Suppressor macrophage (primary cell): ENCODE measurements around the gene PCSK4.
A peak's percentile ranks its signal among the peaks of the same experiment; 100 is the strongest.

ENCODE experiments used
- DNase-seq, 4 experiments: peaks; one replicate each; pipeline ENCODE4 v3.0.0-alpha.2; 2020 to 2022

Gene PCSK4

GRCh38 chr19:1452802-1453524 lies 37.2 kb downstream of the PCSK4 start:
- DNase-seq, result no peak

GRCh38 chr19:1451916-1452801 lies 38.0 kb downstream of the PCSK4 start:
- no peak for DNase-seq

GRCh38 chr19:1450735-1451731 lies 39.1 kb downstream of the PCSK4 start:
- DNase-seq, result no peak

DNA sequence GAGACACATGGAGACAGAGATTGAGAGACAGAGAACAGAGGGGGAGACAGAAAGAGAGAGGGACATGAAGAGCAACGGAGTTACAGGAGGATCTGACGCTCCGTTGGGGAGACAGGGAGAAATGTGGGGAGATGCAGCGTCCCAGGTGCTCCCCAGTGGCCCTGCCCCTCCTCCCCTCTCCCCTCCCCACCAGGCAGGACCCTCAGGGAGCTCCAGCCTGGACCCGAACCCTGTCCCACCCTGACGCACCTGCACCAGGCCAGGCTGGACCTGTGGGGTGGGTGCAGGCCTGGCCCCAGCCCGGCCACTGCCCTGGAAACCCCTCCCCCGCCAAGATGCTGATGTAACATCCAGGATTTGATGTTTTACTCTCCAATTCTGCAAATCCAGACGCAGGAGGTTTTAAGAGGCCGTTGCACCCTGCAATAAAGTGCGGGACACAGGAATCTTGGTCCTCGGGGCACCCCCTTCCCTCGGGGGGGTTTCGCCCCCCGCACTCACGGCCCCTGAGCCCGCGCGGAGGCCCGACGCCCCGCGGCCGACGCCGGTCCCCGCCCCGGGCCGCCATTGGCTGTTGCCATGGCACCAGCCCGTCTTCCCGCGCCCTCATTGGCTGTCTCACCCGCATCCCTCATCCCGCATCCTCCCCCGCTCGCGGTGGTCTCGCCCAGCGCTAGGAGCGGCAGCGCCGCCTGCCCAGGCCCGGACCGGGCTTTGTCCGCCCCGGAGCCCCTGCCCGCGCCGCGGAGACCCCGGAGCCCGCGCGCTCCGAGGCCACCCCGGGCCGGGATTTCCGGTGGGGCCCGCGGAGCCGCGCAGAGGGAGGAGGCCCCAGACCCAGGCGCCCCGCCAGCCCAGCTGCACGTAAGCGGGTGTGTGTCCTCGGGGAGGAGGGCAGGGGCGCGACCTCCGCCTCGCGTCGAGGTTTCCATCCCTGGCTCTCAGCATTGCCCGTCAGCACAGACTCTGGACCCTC lies 40.4 kb downstream of the PCSK4 start, which contains the start of gene APC2:
Gene APC2, plus strand, starts transcription at position 655 of the 976 bp plus-strand sequence. CDS start 2,881 bp downstream, outside the sequence.
- DNase-seq, result peak in 1 of 4 experiments; percentile 46

- no peak for DNase-seq
These were observed 42.2 kb downstream of the PCSK4 start for GRCh38 chr19:1447944-1448343.

DNA sequence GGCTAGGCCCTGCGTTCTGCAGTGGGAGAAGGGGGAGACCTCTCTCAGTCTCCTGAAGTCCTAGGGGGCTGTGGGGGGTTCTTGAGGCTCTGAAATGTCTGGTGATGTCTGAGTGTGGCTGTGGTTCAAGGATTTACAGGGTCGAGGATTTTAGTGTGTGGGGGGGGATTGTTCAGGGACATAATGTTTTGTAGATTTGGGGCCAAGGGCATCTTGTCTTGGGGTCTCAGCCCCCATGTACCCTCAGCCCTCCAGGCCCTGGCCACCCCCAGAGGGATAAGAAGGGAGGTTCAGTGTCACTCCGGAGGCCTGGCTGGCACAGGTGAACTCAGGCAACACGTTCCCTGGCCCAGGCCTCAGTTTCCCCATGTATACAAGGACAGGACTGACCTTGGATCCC lies 42.6 kb downstream of the PCSK4 start:
- no peak for DNase-seq

DNA sequence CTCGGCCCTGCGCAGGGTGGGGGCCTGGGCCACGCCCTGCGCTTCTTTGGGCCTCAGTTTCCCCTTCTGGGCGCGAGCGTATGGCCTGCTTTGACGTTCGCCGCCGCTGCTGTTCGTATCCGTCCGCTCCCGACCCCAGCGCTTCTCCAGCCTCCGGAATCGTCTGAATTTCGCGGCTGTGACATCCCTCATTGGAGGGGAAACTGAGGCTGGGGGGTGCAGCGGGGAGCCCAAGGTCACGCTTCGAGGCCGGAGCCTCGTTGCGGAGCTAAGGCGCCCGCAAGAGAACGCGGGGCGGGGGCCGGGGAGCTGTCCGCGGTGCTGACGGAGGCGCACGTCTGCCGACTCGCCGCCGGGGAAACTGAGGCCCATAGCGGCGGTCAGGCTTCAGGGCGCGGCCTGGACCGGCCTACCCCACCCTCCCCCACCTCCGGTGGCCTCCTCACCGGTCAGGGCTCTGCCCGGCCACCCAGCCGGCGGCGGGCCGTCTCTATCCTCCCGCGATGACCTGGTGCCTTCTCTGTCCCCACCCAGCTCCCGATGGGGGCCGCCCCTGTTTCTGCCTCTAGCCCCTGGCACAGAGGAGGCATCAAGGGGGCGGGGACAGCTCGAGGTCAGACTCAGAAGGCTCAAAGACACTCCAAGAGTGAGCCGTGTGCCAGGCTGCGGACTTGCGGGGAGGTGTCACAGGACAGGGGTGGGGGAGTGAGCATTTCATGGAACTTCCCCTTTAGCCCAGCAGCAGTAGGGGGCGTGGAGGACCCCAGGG lies 43.3 kb downstream of the PCSK4 start:
- peak in 3 of 4 experiments; percentile 22 to 48 (median 34) for DNase-seq

DNA sequence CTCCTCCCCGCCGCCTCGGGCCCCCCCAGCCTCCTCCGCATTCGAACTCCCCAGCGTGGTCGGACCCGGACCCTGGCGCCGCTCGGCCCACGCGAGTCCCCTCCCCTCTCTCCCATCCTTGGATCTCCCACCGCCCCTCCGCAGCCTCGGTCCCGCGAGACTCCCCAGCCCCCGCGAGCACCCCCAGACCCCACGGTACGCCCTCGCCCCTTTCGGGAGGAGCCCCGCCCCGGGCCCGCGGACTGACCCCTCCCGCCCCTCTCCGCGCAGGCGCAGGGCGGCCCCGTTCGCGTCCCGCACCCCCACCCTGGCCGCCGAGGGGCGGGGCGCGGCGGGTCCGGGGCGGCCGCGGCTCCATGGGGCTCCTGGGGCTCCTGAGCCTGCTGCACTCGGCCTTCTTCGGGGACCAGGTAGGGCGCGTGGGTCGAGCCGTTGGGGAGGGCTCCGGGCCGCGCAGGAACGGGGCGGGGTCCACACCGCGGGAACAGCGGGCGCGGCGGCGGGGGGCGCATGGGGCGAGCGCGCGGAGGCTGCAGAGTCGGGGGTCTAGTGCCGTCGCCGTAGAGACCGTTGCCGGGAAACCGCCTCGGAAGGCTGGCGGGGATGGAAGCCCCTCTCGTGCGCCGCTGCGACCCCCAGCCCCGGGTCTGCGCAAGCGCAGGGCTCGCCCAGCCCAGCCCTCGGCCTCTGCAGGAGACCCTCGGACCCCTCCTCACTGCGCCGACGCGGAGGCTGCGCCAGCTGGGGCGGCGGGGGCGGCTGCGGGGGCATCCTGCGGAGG lies 44.0 kb downstream of the PCSK4 start:
- DNase-seq, result peak in 1 of 4 experiments; percentile 24

GRCh38 chr19:1445185-1445931 lies 44.8 kb downstream of the PCSK4 start:
- DNase-seq, result peak; percentile 71 to 90 (median 88)

DNA sequence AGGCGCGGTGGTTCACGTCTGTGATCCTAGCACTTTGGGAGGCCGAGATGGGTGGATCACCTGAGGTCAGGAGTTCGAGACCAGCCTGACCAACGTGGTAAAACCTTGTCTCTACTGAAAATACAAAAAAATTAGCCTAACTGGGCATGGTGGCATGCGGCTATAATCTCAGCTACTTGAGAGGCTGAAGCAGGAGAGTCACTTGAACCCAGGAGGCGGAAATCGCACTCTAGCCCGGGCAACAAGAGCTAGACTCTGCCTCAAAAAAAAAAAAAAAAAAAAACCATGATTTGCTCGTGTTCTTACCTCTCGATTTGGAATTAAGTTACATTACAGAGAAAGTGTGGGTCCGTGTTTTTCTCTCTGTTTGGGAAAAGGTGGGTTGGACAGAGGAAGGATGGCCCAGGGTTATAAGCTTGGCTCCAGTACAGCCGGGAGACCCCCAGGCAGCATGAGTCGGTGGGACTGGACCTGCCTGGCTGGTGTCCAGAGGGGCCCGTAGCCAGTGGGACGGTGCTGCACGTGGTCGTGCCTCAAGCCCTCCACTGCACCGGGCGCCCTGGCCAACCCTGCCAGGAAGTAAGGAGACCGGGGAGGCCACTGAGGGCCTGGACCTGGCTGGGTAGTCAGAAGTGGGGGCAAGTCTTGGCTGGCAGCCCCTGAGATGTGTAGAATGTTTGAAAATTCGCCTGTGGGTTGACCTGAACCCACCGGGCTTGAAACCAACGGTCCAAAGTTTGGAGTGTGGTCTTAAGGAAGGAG lies 48.3 kb downstream of the PCSK4 start:
- no peak for DNase-seq

DNA sequence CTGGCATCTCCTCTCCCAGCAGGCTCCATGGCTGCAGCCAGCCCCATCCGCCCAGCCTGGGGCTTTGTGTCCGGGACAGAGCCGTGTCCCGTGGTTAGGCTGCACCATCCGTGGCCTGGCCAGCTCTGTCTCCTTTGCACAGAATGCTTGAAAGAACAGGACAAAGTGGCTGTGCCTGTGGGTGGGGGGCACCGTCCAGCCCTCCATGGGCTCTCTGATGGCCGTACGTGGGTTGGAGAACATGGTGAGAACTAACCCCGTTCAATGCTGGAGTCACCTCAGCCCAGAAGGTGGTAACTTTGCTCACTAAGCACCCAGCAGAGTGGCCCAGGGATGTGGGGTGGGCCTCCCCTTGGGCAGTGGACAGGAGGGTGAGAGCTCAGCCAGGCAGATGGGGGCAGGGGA lies 49.1 kb downstream of the PCSK4 start:
- DNase-seq, result no peak

DNA sequence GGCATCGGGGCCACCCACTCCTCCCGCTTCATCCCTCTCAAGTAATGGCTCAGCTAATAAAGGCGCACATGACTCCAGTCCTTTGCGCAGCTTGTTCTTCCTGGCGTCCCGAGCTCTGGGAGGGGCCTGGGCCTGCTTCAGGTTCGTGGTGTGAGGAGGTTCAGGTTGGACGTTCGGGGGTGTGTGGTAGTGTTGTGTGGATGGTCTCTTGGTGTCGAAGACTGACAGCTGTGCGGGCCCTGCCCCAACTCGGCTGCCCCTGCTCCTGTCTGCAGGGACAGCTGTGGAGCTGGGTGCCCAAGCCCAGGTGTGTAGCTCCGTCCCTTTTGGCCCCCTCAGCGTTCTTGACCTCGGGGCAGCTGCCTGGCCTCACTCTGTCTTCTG lies 49.7 kb downstream of the PCSK4 start:
- DNase-seq, result no peak

GRCh38 chr19:1439525-1440417 lies 50.4 kb downstream of the PCSK4 start:
- peak in 2 of 4 experiments; percentile 31 to 32 for DNase-seq

GRCh38 chr19:1438933-1439354 lies 51.2 kb downstream of the PCSK4 start:
- no peak for DNase-seq

DNA sequence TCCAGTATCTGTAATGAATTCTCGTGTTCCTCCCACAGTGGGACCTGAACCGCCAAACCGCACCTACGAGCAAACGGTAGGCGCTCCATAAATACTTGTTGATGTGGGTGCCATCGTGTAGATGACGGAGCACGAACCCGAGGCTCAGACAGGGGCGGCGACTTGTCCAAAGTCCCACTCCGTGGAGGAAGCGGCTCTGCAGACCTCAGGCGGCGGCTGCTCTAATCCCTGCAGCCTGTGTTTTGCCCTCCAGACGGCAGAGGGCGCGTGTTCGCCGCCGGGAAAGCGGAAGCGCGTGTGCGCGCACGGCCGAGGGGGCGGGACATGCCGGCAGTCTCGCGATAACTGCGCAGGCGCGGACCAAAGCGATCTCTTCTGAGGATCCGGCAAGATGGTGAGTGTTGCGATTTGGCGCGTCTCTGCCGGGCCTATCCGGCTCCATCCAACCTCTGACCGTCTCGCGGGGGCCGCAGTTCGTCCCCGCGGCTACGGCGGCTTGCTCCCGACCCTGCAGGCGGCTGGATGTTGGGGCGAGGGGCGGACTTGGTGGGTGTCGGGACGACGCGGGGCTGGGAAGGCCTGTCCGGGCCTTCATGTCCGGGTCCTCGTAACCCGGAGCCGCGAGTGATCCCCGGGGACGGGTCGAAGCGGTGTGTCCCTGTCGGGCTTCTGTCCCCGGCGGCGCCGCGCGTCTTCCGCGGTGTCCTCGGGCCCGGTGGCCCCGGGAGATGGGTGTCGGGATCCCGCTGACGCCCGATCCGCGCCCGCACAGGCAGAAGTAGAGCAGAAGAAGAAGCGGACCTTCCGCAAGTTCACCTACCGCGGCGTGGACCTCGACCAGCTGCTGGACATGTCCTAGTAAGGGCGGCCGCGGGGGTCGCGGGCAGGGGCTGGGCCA lies 51.9 kb downstream of the PCSK4 start, which contains the start of gene RPS15:
Gene RPS15, plus strand, starts transcription at position 362 of the 898 bp plus-strand sequence. Its CDS starts 30 bp downstream, at position 392.
- peak; percentile 97 to 99 (median 98) for DNase-seq
